SK-N-MC (cell line): ENCODE results near the gene ETFDH.

Experiments used
- EZH2 ChIP-seq: fragments of 200-600 bp; sonication (generic); IDR thresholded peaks from one replicate; pipeline ENCODE4 v1.6.1; 2017; ENCODE audit warnings: antibody characterized with exemption
- FOXP2 ChIP-seq: optimal IDR thresholded peaks from 2 replicates; pipeline ENCODE3; 2011; ENCODE audit warnings: mild to moderate bottlenecking, moderate library complexity; ENCODE audit not compliant: insufficient read depth; ENCODE audit errors: extremely low read length, control extremely low read depth
- POLR2AphosphoS5 ChIP-seq: IDR thresholded peaks from 2 replicates; pipeline ENCODE4 v1.6.1; 2012; ENCODE audit warnings: mild to moderate bottlenecking, low read depth, low read length, borderline replicate concordance

GRCh38 chr4:158722291-158722916 lies 50.3 kb downstream of the ETFDH start:
- no peak for TF ChIP-seq POLR2AphosphoS5
- TF ChIP-seq EZH2 = no peak
- TF ChIP-seq FOXP2 = no peak
